Tracheal epithelial cell (primary cell): ENCODE results near the gene XCR1. TPM values are rescaled to one million over a fixed set of nuclear protein-coding genes. Genes with fewer than 3 reads are reported as not detected.

Experiments
- total RNA-seq: library from RNA; depleted of rRNA; stranded (reverse); fragments of >200 nt; gene quantifications from 2 replicates; pipeline ENCODE4 v1.2.1, GENCODE V29; 2014

XCR1 gene, protein sequence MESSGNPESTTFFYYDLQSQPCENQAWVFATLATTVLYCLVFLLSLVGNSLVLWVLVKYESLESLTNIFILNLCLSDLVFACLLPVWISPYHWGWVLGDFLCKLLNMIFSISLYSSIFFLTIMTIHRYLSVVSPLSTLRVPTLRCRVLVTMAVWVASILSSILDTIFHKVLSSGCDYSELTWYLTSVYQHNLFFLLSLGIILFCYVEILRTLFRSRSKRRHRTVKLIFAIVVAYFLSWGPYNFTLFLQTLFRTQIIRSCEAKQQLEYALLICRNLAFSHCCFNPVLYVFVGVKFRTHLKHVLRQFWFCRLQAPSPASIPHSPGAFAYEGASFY
- under 0.01 TPM in 1 of 2 replicates, not detected in the other for total RNA-seq

DNA sequence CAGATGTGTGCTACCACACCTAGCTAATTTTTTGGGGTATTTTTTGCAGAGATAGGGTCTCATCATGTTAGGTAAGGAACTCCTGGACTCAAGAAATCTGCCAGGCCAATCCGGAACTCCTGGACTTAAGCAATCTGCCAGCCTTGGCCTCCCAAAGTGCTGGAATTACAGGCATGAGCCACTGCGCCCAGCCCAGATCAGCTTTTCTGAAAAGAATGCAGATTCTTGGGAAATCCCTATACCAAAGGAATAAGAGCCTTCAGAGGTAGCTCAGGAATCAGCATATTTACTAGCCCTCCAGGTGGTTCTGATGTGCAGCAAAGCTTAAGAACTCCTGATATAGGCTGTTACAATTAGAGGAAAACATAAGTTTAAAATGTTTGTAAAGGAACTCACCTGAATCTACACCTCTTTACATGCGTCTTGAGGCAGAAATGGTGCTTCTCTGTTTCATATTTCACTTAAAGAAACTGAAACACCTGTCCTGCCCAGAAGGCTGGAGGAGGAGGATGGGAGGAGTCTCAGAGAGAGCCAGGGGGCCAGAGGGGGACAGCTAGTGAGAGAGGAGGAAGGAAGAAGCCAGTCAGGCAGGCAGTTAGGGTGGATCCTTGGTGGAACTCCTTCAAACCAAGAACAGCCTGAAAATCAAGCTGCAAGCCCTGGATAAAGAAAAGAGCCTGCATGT, at the start of gene XCR1:
Gene XCR1 (minus strand): TSS at position 463 of the 685 bp plus-strand sequence. CDS start 5,536 bp downstream, outside the sequence.

DNA sequence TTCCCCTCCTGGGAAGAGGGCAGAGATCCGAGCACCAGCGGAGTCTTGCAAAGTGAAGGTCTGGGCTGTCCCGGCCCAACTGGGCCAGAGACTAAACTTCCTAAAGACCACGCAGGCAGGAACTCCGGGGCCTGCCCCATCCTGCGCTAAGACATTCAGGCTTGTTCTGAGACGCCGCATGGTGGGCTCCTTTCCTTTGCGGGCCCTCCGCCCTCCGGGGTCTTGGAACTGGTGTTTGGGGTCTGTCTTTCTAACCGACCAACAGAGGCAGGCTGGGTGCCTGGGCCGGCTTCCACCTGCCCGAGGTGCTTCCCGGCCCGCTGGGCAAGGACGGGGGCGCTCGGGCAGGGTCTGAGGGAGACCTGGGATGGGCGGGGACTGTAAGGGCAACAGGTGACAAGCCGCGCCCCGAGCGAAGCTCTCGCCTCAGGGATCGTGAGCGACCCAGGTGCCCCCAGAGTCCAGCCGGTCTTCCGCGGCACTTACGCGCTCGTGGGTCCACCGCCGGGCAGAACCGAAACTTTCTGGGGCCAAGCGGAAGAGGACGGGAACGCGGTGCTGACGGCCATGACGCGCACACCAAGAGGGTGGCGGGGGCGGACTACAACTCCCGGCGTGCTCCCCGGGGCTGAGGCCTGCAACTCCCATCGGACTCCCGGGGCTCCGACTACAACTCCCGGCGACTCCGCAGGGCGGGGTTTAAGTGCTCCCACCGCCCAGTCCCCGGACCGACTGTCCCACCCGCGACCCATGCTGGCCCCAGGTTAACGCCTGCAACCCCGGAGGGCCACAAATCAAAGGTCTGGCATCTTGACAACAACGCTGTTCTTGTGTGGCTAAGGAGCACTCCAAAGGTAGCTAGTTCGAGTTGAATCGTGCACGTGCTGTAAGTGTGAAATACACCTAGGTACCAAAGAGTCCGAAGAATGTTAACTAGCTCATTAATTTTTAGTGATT, 31.8 kb downstream of the XCR1 start, which contains the start of gene FYCO1:
Gene FYCO1 (minus strand): TSS at position 589 of the 957 bp plus-strand sequence. CDS start 10,914 bp downstream, outside the sequence.

Other genes with a start within 250 kb of the XCR1 start
- gene SLC6A20, start 230.9 kb downstream of the XCR1 start, total RNA-seq = 1.7 TPM in 1 of 2 replicates, not detected in the other
- 5.1 and 11.7 TPM in 2 replicates for gene LZTFL1, start 185.4 kb downstream of the XCR1 start, total RNA-seq
- not detected in 2 replicates for gene CCR9, start 140.9 kb downstream of the XCR1 start, total RNA-seq
- not detected in 2 replicates for gene CXCR6, start 84.0 kb downstream of the XCR1 start, total RNA-seq
- gene FYCO1, start 31.7 kb downstream of the XCR1 start, total RNA-seq = 10.4 and 12.5 TPM in 2 replicates
- not detected in 2 replicates for gene CCR1, start 180.8 kb upstream of the XCR1 start, total RNA-seq
- gene CCR3, start 215.0 kb upstream of the XCR1 start, total RNA-seq = not detected in 2 replicates